ENCODE measurements around the gene SLC6A2.

SLC6A2 gene

DNA sequence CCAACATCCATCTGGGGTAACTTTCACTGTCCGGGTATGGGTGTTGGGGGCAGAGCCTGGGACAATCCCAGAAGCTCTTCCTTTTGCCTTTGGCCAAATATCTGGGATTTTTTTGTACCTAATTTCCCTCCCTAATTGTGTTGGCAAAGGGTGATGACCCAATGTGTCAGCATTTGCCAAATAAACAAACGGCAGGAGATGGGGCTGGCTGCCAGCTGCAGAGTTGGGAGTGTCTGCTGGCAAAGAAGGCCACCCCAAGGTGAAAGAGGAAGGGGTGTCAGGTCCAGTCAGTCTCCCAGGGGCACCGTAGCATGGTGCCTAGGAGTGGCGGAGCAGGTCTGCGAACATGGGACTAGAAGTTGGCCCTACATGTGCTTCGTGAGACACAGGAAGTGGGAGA lies 73.0 kb downstream of the SLC6A2 start:
- H3K27me3 ChIP-seq (ENCODE audit: insufficient read depth, low read depth): no peaks in the 10 kb centered on the region
- no peaks in the 10 kb centered on the region for H3K4me1 ChIP-seq (ENCODE audit: low read depth, poor library complexity, severe bottlenecking)
- H2AFZ ChIP-seq (ENCODE audit: low read depth): no peak overlapping the region
- no peaks in the 10 kb centered on the region for H3K36me3 ChIP-seq (ENCODE audit: insufficient read depth)
- H3K4me3 ChIP-seq (IDR thresholded peaks at IDR 0.05; ENCODE audit: insufficient read depth, low read depth, low read length): no peak overlapping the region
- no peaks in the 10 kb centered on the region for H4K20me1 ChIP-seq (ENCODE audit: insufficient read depth)
- TF ChIP-seq, protein P1, sequence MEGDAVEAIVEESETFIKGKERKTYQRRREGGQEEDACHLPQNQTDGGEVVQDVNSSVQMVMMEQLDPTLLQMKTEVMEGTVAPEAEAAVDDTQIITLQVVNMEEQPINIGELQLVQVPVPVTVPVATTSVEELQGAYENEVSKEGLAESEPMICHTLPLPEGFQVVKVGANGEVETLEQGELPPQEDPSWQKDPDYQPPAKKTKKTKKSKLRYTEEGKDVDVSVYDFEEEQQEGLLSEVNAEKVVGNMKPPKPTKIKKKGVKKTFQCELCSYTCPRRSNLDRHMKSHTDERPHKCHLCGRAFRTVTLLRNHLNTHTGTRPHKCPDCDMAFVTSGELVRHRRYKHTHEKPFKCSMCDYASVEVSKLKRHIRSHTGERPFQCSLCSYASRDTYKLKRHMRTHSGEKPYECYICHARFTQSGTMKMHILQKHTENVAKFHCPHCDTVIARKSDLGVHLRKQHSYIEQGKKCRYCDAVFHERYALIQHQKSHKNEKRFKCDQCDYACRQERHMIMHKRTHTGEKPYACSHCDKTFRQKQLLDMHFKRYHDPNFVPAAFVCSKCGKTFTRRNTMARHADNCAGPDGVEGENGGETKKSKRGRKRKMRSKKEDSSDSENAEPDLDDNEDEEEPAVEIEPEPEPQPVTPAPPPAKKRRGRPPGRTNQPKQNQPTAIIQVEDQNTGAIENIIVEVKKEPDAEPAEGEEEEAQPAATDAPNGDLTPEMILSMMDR (conservative IDR thresholded peaks at IDR 0.05; ENCODE audit: low read depth, low read length): no peak
- H3K4me2 ChIP-seq: no peak overlapping the region
- no peak overlapping the region for H3K9ac ChIP-seq
- no peaks in the 10 kb centered on the region for H3K79me2 ChIP-seq (ENCODE audit: insufficient read depth, low read depth)
- H3K27ac ChIP-seq: no peak overlapping the region

DNA sequence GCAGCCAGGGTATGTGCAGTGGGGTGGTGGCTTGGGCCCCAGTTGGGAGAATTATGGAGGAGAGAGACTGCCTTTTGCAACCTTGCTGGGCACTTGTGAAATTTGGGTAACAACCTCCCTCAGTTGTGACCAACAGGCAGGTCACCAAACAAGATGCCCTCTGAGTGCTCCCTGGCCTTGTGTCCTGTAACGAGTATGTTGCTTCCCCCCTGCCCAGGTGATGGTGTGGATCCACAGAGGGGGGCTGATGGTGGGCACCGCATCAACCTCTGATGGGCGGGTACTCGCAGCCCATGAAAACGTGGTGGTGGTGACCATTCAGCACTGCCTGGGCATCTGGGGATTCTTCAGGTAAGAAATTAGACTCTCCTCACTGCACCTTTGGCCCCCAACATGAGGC lies 74.3 kb downstream of the SLC6A2 start:
- H3K36me3 ChIP-seq (ENCODE audit: insufficient read depth): no peaks in the 10 kb centered on the region
- no peak overlapping the region for H2AFZ ChIP-seq (ENCODE audit: low read depth)
- H3K9ac ChIP-seq: no peak overlapping the region
- no peaks in the 10 kb centered on the region for H3K4me1 ChIP-seq (ENCODE audit: low read depth, poor library complexity, severe bottlenecking)
- no peaks in the 10 kb centered on the region for H4K20me1 ChIP-seq (ENCODE audit: insufficient read depth)
- TF ChIP-seq, protein P1 (conservative IDR thresholded peaks at IDR 0.05; ENCODE audit: low read depth, low read length): no peak
- no peaks in the 10 kb centered on the region for H3K27me3 ChIP-seq (ENCODE audit: insufficient read depth, low read depth)
- no peak overlapping the region for H3K27ac ChIP-seq
- no peaks in the 10 kb centered on the region for H3K79me2 ChIP-seq (ENCODE audit: insufficient read depth, low read depth)
- no peak overlapping the region for H3K4me2 ChIP-seq
- no peak overlapping the region for H3K4me3 ChIP-seq (IDR thresholded peaks at IDR 0.05; ENCODE audit: insufficient read depth, low read depth, low read length)

DNA sequence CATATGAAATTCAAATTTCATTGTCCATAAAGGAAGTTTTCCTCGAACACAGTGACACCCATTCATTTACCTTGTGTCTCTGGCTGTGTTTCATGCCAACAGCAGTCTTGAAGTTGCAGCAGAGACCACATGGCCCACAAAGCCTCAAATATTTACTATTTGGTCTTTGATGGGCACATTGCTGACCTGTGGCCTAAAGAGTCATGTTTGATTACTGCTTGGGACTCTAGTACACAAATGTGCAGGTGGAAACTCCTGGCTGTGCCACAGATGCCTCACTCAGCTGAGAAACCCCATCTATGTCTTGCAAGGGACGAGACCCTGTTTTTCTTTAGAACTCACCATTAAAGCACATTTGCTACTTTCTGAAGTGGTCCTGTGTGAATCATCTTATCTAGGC lies 76.7 kb downstream of the SLC6A2 start:
- TF ChIP-seq, protein P1 (conservative IDR thresholded peaks at IDR 0.05; ENCODE audit: low read depth, low read length): no peak
- H3K4me1 ChIP-seq (ENCODE audit: low read depth, poor library complexity, severe bottlenecking): no peaks in the 10 kb centered on the region
- no peak overlapping the region for H2AFZ ChIP-seq (ENCODE audit: low read depth)
- H3K27ac ChIP-seq: no peak overlapping the region
- H3K4me2 ChIP-seq: no peak overlapping the region
- H3K79me2 ChIP-seq (ENCODE audit: insufficient read depth, low read depth): no peaks in the 10 kb centered on the region
- H3K4me3 ChIP-seq (IDR thresholded peaks at IDR 0.05; ENCODE audit: insufficient read depth, low read depth, low read length): no peak overlapping the region
- no peaks in the 10 kb centered on the region for H4K20me1 ChIP-seq (ENCODE audit: insufficient read depth)
- H3K36me3 ChIP-seq (ENCODE audit: insufficient read depth): no peaks in the 10 kb centered on the region
- H3K9ac ChIP-seq: no peak overlapping the region
- no peaks in the 10 kb centered on the region for H3K27me3 ChIP-seq (ENCODE audit: insufficient read depth, low read depth)

DNA sequence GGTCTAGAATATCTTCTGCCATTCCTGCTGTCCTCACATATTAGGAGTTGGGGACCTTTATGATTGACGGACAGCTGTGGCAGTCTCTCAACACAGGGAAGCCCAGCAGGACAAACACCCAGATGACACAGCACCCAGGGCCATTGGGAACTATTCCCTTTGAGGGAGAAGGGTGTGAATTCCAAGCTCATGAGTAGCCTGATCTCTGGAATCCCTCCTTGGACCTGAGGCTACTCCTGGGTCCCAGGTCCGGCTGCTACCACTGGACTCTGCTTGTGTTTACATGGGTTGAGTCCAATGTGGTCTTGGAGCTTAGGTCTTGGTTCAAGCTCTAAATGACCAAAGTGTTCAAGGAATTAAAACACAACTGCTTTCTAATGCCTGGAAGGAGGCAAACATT lies 78.9 kb downstream of the SLC6A2 start:
- H3K4me1 ChIP-seq (ENCODE audit: low read depth, poor library complexity, severe bottlenecking): no peaks in the 10 kb centered on the region
- H3K4me3 ChIP-seq (IDR thresholded peaks at IDR 0.05; ENCODE audit: insufficient read depth, low read depth, low read length): no peak overlapping the region
- TF ChIP-seq, protein P1 (conservative IDR thresholded peaks at IDR 0.05; ENCODE audit: low read depth, low read length): no peak
- H4K20me1 ChIP-seq (ENCODE audit: insufficient read depth): no peaks in the 10 kb centered on the region
- H3K27me3 ChIP-seq (ENCODE audit: insufficient read depth, low read depth): no peaks in the 10 kb centered on the region
- H2AFZ ChIP-seq (ENCODE audit: low read depth): no peak overlapping the region
- no peaks in the 10 kb centered on the region for H3K79me2 ChIP-seq (ENCODE audit: insufficient read depth, low read depth)
- no peak overlapping the region for H3K27ac ChIP-seq
- no peak overlapping the region for H3K4me2 ChIP-seq
- H3K36me3 ChIP-seq (ENCODE audit: insufficient read depth): no peaks in the 10 kb centered on the region
- no peak overlapping the region for H3K9ac ChIP-seq
